PC-9 (cell line): ENCODE data around the gene VN1R5. TPM values are rescaled to one million over a fixed set of nuclear protein-coding genes. Genes with fewer than 3 reads are reported as not detected.
"Not testable (repeated sequence)": the region's sequence is repeated elsewhere in the genome, so short reads cannot be mapped to it uniquely, and the experiment has no call there.

Experiments
- BruUV-seq: library from RNA; stranded (reverse); fragments of 400-500 nt; replicated peaks from 2 replicates; lab custom pipeline; 2021; lab: Mats Ljungman, UMichigan
- CTCF ChIA-PET: fragments of 300-600 bp; sonication (Branson Sonifier 250); formaldehyde crosslinking; loops from one replicate; lab custom pipeline; 2022; ENCODE audit warnings: antibody characterized with exemption; lab: Charles Lee
- POLR2A ChIA-PET: fragments of 300-600 bp; sonication (Branson Sonifier 250); formaldehyde crosslinking; loops from one replicate; lab custom pipeline; 2022; ENCODE audit warnings: antibody characterized with exemption; ENCODE audit not compliant: unreplicated experiment; lab: Charles Lee
- DNase-seq, 2 experiments: peaks; one replicate each; pipeline versions ENCODE4 v3.0.0 to v3.0.0-alpha.2; 2015 to 2022; ENCODE audit warnings: mixed read lengths in 1 of 2
- H2AFZ ChIP-seq: fragments of 200-600 bp; sonication (generic); 2 replicates; pipeline ENCODE4 v1.8.1; 2017; ENCODE audit warnings: antibody characterized with exemption
- H3F3A ChIP-seq: fragments of 200-600 bp; sonication (generic); 2 replicates; pipeline ENCODE4 v1.8.1; 2017; ENCODE audit warnings: antibody characterized with exemption, mild to moderate bottlenecking, low read depth; ENCODE audit not compliant: insufficient read depth
- H3K27ac ChIP-seq: fragments of 200-600 bp; sonication (generic); 2 replicates; pipeline ENCODE4 v1.6.1; 2016; ENCODE audit warnings: mixed run types
- H3K27me3 ChIP-seq: fragments of 200-600 bp; sonication (generic); 2 replicates; pipeline ENCODE4 v1.6.1; 2016; ENCODE audit warnings: low read depth, mixed run types; ENCODE audit not compliant: insufficient read depth
- H3K36me3 ChIP-seq: fragments of 200-600 bp; sonication (generic); 2 replicates; pipeline ENCODE4 v1.6.1; 2016; ENCODE audit warnings: low read depth, mixed run types
- H3K4me1 ChIP-seq: fragments of 200-600 bp; sonication (generic); replicated peaks from 2 replicates; pipeline ENCODE4 v1.6.1; 2016; ENCODE audit warnings: mixed run types; ENCODE audit not compliant: insufficient read depth
- H3K4me2 ChIP-seq: fragments of 200-600 bp; sonication (generic); 2 replicates; pipeline ENCODE4 v1.6.1; 2017; ENCODE audit warnings: mixed run types
- H3K4me3 ChIP-seq: fragments of 200-600 bp; sonication (generic); 2 replicates; pipeline ENCODE4 v1.6.1; 2016; ENCODE audit warnings: mixed run types
- H3K79me2 ChIP-seq: fragments of 200-600 bp; sonication (generic); 2 replicates; pipeline ENCODE4 v1.6.1; 2017; ENCODE audit warnings: low read depth, mixed run types
- H3K9me2 ChIP-seq: fragments of 200-600 bp; sonication (generic); 2 replicates; pipeline ENCODE4 v1.8.1; 2017; ENCODE audit warnings: mild to moderate bottlenecking; ENCODE audit not compliant: insufficient read depth
- H3K9me3 ChIP-seq: fragments of 200-600 bp; sonication (generic); 2 replicates; pipeline ENCODE4 v1.8.1; 2016; ENCODE audit warnings: low read depth; ENCODE audit not compliant: insufficient read depth
- H4K20me1 ChIP-seq: fragments of 200-600 bp; sonication (generic); 2 replicates; pipeline ENCODE4 v1.8.1; 2017; ENCODE audit not compliant: insufficient read depth
- EZH2 ChIP-seq: fragments of 200-600 bp; sonication (generic); IDR thresholded peaks from 2 replicates; pipeline ENCODE4 v1.8.0; 2017; ENCODE audit warnings: antibody characterized with exemption, low read depth
- intact Hi-C: fragments of 100-400 bp; cut with micrococcal nuclease; formaldehyde crosslinking; loops from one replicate; pipeline ENCODE4 v1.10.0; 2022; ENCODE audit not compliant: unreplicated experiment
- total RNA-seq: library from RNA; stranded (reverse); gene quantifications from 2 replicates; pipeline ENCODE4 v1.2.3, GENCODE V29; 2021
- TF ChIP-seq, protein P1 (sequence below): fragments of 200-600 bp; sonication (generic); conservative IDR thresholded peaks from 2 replicates; pipeline ENCODE4 v1.6.1; 2017; ENCODE audit warnings: mixed run types, antibody characterized with exemption, mild to moderate bottlenecking, moderate library complexity

Gene VN1R5
- total RNA-seq, 1 experiment from 2014 or later: not detected

DNA sequence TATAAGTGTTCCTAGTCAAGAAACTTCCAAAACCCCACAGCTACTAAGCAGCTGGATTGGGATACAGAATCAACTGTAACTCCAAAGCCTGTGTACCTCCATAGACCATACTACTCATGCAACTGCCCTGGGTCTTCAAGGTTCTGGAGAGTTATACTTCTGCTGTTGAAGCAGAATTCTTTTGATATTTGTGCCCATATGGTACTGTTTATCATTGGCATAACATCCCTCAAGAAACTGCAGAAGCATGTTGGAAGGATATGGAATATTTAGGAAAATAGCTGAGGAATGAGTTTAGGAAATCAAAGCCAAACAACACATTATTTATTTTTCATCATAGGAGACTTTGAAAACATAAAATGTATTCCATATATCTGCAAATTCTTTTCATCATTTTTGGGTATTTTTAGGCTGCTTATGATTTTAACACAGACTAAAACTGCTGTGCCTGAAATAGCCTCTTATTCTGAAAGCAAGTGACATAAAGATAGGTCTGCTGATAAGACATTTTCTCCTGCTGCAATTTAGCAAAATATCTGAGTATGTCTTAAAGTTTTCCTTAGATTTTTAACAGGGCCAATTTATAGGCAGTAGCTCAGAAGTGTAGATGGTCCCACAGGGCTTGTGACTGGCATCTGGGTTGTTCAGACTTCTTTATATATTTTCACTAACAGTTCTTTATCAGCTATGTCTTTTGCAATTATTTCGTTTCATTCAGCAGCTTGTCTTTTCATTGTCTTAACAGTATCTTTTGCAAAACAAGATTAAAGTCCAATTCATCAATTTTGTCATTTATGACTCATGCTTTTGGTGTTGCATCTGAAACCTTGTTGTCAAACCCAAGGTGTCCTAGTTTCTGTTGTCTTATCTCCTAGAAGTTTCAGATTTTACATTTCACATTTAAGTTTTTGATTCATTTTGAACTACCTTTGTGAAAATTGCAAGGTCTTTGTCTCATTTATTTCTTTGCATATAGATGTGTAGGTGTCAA lies 43.0 kb upstream of the VN1R5 start:
- CTCF ChIA-PET: no interaction called here
- Histone ChIP-seq H2AFZ (no peak overlapping the region), H3K9me3 (no peaks in the 10 kb centered on the region), H3K4me3 (no peak overlapping the region), H3K36me3 (no peaks in the 10 kb centered on the region), H3F3A (no peaks in the 10 kb centered on the region), H3K27ac (no peak overlapping the region), H3K4me2 (no peak overlapping the region), H3K4me1 (peaks cover 9% of the 10 kb centered on the region; the same call in 1 of the 2 replicates), H3K9me2 (no peaks in the 10 kb centered on the region), H3K79me2 (peaks cover 21% of the 10 kb centered on the region), H4K20me1 (no peaks in the 10 kb centered on the region; the same call in 1 of the 2 replicates), H3K27me3 (no peaks in the 10 kb centered on the region)
- no peak for DNase-seq
- BruUV-seq: no TSS peak
- POLR2A ChIA-PET: no interaction called here
- intact Hi-C loops: no loop called here
- TF ChIP-seq EZH2: no peak

DNA sequence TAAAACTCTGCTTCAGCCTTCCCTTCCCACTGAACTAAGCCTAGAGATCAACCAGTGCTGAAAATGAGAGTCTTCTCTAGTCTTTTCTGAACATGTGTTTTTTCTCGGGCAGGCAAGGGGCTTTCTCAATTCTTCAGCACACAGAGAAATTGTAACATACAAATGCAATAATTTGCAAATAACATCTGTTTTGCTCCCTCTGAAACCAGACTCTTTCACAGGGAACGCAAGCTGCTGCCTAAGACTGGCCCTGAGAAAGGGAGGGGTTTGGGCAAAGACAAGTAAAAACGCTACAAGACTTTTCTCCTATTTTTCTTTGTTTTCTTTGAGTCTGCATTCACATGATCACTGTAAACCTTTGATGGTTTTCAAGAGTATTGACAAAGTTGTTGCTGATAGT lies 39.6 kb upstream of the VN1R5 start:
- H3K79me2 ChIP-seq: no peaks in the 10 kb centered on the region
- no peaks in the 10 kb centered on the region for H3K36me3 ChIP-seq
- no peaks in the 10 kb centered on the region for H3K4me1 ChIP-seq
- no peak overlapping the region for H3K4me3 ChIP-seq
- ChIA-PET POLR2A (no interaction called here), CTCF (no interaction called here)
- no peaks in the 10 kb centered on the region for H3K9me3 ChIP-seq
- H3F3A ChIP-seq: no peaks in the 10 kb centered on the region
- TF ChIP-seq, protein P1, sequence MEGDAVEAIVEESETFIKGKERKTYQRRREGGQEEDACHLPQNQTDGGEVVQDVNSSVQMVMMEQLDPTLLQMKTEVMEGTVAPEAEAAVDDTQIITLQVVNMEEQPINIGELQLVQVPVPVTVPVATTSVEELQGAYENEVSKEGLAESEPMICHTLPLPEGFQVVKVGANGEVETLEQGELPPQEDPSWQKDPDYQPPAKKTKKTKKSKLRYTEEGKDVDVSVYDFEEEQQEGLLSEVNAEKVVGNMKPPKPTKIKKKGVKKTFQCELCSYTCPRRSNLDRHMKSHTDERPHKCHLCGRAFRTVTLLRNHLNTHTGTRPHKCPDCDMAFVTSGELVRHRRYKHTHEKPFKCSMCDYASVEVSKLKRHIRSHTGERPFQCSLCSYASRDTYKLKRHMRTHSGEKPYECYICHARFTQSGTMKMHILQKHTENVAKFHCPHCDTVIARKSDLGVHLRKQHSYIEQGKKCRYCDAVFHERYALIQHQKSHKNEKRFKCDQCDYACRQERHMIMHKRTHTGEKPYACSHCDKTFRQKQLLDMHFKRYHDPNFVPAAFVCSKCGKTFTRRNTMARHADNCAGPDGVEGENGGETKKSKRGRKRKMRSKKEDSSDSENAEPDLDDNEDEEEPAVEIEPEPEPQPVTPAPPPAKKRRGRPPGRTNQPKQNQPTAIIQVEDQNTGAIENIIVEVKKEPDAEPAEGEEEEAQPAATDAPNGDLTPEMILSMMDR: no peak
- TF ChIP-seq EZH2: no peak
- no TSS peak for BruUV-seq
- H3K4me2 ChIP-seq: no peak overlapping the region
- no peak for DNase-seq
- no peaks in the 10 kb centered on the region for H4K20me1 ChIP-seq
- no peaks in the 10 kb centered on the region; the same call in 1 of the 2 replicates for H3K27me3 ChIP-seq
- H3K27ac ChIP-seq: no peak overlapping the region
- intact Hi-C loops: no loop called here
- no peak overlapping the region for H2AFZ ChIP-seq
- no peaks in the 10 kb centered on the region for H3K9me2 ChIP-seq

DNA sequence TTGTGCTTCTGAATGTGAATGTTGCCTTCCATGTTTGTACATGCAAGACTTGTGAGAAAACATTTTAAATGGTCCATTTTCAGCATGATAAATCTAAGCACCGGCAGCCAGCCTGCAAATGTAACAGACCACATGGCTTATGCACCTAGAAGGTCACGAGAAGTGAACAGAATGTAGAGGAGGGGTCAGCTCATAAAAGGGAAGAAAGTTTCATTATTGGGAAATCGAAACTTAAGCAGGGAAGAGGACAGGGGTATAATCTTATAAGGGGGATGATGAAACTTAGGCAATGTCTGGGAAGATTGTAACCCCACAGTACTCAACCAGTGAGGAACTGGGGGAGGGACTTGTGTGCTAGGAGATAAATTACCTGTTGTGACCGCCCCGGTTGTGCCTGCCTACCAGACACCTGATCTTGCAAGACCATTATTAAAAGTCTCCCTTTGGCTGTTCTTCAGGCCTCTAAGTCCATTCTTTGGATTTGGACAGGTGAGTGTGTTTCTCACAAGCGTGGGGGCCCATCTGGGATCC lies 37.7 kb upstream of the VN1R5 start:
- Histone ChIP-seq H3K79me2 (no peaks in the 10 kb centered on the region), H3K4me2 (no peak overlapping the region), H3K9me2 (no peaks in the 10 kb centered on the region), H3K36me3 (no peaks in the 10 kb centered on the region), H3K27ac (no peak overlapping the region), H4K20me1 (no peaks in the 10 kb centered on the region), H3K27me3 (peaks cover 5% of the 10 kb centered on the region; the same call in 1 of the 2 replicates), H2AFZ (no peak overlapping the region), H3F3A (no peaks in the 10 kb centered on the region), H3K4me1 (no peaks in the 10 kb centered on the region), H3K4me3 (no peak overlapping the region), H3K9me3 (no peaks in the 10 kb centered on the region)
- ChIA-PET POLR2A (no interaction called here), CTCF (no interaction called here)
- TF ChIP-seq, protein P1: no peak
- no peak for TF ChIP-seq EZH2
- intact Hi-C loops: no loop called here
- BruUV-seq: no TSS peak
- no peak for DNase-seq

DNA sequence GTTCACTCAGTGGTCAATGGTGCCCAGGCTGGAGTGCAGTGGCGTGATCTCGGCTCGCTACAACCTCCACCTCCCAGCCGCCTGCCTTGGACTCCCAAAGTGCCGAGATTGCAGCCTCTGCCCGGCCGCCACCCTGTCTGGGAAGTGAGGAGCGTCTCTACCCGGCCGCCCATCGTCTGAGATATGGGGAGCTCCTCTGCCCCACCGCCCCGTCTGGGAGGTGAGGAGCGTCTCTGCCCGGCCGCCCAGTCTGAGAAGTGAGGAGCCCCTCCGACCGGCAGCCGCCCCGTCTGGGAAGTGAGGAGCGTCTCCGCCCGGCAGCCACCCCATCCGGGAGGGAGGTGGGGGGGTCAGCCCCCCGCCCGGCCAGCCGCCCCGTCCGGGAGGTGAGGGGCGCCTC lies 35.6 kb upstream of the VN1R5 start:
- H3K9me3 ChIP-seq, H3K79me2 ChIP-seq, H3K27ac ChIP-seq, CTCF ChIA-PET, BruUV-seq, H3K4me1 ChIP-seq, H3K4me3 ChIP-seq, POLR2A ChIA-PET, H2AFZ ChIP-seq, H3K9me2 ChIP-seq, H4K20me1 ChIP-seq, DNase-seq, intact Hi-C loops, H3F3A ChIP-seq, H3K36me3 ChIP-seq, H3K4me2 ChIP-seq, H3K27me3 ChIP-seq: not testable (repeated sequence)
